Measurements from ENCODE around the gene BICC1. TPM values are rescaled to one million over a fixed set of nuclear protein-coding genes. Genes with fewer than 3 reads are reported as not detected.

The BICC1 gene
- total and polyA plus RNA-seq, 2 of the 8 experiments (the other 6 are each of a cell fraction or from before 2014, with no cell fraction given), result 0.20 to 0.73 TPM

DNA sequence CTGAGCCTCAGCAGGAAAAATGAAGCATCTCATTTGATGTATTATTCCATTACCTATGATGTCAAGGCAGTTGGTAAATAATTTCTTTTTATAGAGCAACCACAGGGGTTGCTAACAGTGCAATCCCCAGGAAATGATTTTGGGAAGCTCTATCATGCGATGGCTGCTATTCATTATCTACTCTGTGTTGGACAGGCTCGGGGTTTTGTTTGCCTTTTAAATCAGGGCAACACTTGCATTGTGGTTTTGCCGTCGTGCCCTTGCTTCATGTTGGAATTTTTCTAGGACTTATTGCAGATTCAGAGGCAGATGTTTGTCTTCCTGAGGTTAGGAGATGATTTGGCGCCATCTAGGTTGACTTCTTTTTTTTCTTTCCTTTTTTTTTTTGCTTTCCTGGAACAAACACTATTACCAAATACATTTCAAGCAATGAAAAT lies 128.4 kb downstream of the BICC1 start:
- H3K9ac ChIP-seq (replicated peaks in 1 of 4; ENCODE audit: extremely low read depth in 1 of 4, low read depth in 3 of 4, low read length in 3 of 4), result no peak overlapping the region
- no peak overlapping the region for H2BK12ac ChIP-seq (ENCODE audit: low read depth, low read length)
- CTCF ChIA-PET (ENCODE audit: partially characterized antibody), result interaction anchor here (0.7 to 1.4 kb wide), 2 partner anchors 11 to 110 kb away, joined by 3 to 4 read pairs; no protein-coding TSS in a partner anchor

More for the DNA sequence above, 128.4 kb downstream of the BICC1 start:
- Histone ChIP-seq H2BK15ac (ENCODE audit: low read length) (no peak overlapping the region), H3K36me3 (ENCODE audit: control insufficient read depth in 2 of 4, insufficient read depth in 4 of 4, low read length in 3 of 4) (no peaks in the 10 kb centered on the region), H3K4me2 (ENCODE audit: insufficient read depth in 1 of 2, low read depth in 2 of 2, low read length in 2 of 2) (no peak overlapping the region), H3K14ac (ENCODE audit: insufficient read length) (no peak overlapping the region), H4K8ac (ENCODE audit: extremely low read depth, insufficient read depth, low read length) (no peak overlapping the region), H3K4me1 (replicated peaks in 1 of 4; ENCODE audit: control insufficient read depth in 3 of 4, insufficient read depth in 4 of 4, low read length in 3 of 4) (peaks cover 0 to 2% (median 0%) of the 10 kb centered on the region in 4 experiments; a peak in 2 of 7 replicates), H3K23ac (ENCODE audit: insufficient read length) (no peak overlapping the region), H3K79me1 (ENCODE audit: low read depth, low read length) (no peaks in the 10 kb centered on the region), H3K79me2 (ENCODE audit: control insufficient read depth in 1 of 2, insufficient read depth in 2 of 2, low read length in 2 of 2) (no peaks in the 10 kb centered on the region), H3K4ac (replicated peaks; ENCODE audit: insufficient read length, low read depth, low read length) (no peak overlapping the region), H3K23me2 (ENCODE audit: low read depth, low read length) (no peaks in the 10 kb centered on the region), H4K91ac (replicated peaks; ENCODE audit: insufficient read length, low read length) (no peak overlapping the region), H3K56ac (replicated peaks; ENCODE audit: insufficient read length, low read depth, low read length) (no peak overlapping the region), H2AFZ (ENCODE audit: low read length) (no peak overlapping the region), H3K9me3 (ENCODE audit: insufficient read depth in 2 of 2, low read depth in 1 of 2, low read length in 1 of 2) (no peaks in the 10 kb centered on the region), H3K4me3 (ENCODE audit: extremely low read depth in 1 of 4, insufficient read depth in 2 of 4, low read depth in 3 of 4, low read length in 4 of 4) (no peak overlapping the region), H3K27ac (ENCODE audit: low read depth, low read length) (no peak overlapping the region), H4K5ac (ENCODE audit: insufficient read length, low read depth, low read length) (no peak overlapping the region), H2BK20ac (ENCODE audit: low read length) (no peak overlapping the region), H2BK5ac (ENCODE audit: low read depth, low read length) (no peak overlapping the region; the same call in 1 of the 2 replicates), H2AK5ac (ENCODE audit: low read depth, low read length) (no peak overlapping the region), H2BK120ac (replicated peaks; ENCODE audit: low read depth, low read length) (no peak overlapping the region), H4K20me1 (replicated peaks in 1 of 2; ENCODE audit: control insufficient read depth in 1 of 2, insufficient read depth in 2 of 2, low read length in 2 of 2) (no peaks in the 10 kb centered on the region), H3K27me3 (replicated peaks in 1 of 4; ENCODE audit: control insufficient read depth in 3 of 4, extremely low read depth in 1 of 4, insufficient read depth in 3 of 4, low read length in 3 of 4) (no peaks in the 10 kb centered on the region), H3K18ac (ENCODE audit: extremely low read depth, low read length) (peak overlapping the region; percentile 57; the same call in 1 of the 2 replicates)
- POLR2A ChIA-PET (ENCODE audit: partially characterized antibody), result no interaction called here
- 73% methylated on average over 5 of the region's 5 CpGs; no CpG with 5 or more reads in 1 of the 2 experiments for WGBS, 2 experiments (ENCODE audit: extremely low coverage in 1 of 2, insufficient coverage in 1 of 2, insufficient read length in 1 of 2, insufficient replicate concordance in 2 of 2, low coverage in 1 of 2, low lambda C conversion rate in 2 of 2, missing lambda C conversion rate in 1 of 2)
- TF ChIP-seq PHF8 (conservative IDR thresholded peaks at IDR 0.05; ENCODE audit: low read depth, low read length) (no peak), KDM4A (IDR thresholded peaks at IDR 0.05; ENCODE audit: low read depth, low read length, severe bottlenecking) (no peak), TEAD4 (IDR thresholded peaks at IDR 0.05; ENCODE audit: low read depth, low read length) (no peak), CBX5 (IDR thresholded peaks at IDR 0.05; ENCODE audit: low read depth, low read length) (no peak), TAF7 (optimal IDR thresholded peaks at IDR 0.05; ENCODE audit: borderline replicate concordance, low read depth, low read length) (no peak), POLR2A (IDR thresholded peaks at IDR 0.05; ENCODE audit: control extremely low read depth in 1 of 2, low read depth in 2 of 2, low read length in 2 of 2) (no peak), TAF1 (IDR thresholded peaks at IDR 0.05; ENCODE audit: low read depth, low read length) (no peak), ZNF274 (IDR thresholded peaks at IDR 0.05; ENCODE audit: borderline replicate concordance, extremely low read depth, low read length) (no peak), POU5F1 (IDR thresholded peaks at IDR 0.05; ENCODE audit: low read depth, low read length) (no peak), SIX5 (IDR thresholded peaks at IDR 0.05; ENCODE audit: low read depth, low read length) (no peak)
- no peak for DNase-seq (ENCODE audit: low read depth in 1 of 2, low spot score in 2 of 2)
- FAIRE-seq, result no peak
